Erythroblast (primary cell): ENCODE data around the gene ASCL2.

Experiments
- DNase-seq, 2 experiments: peaks; one replicate each; lab custom pipeline; 2025; lab: John Stamatoyannopoulos, UW
- GATA1 ChIP-seq: IDR thresholded peaks from 2 replicates; pipeline ENCODE4 v1.6.1; 2011; ENCODE audit warnings: low read depth, mild to moderate bottlenecking, control low read depth, low read length, moderate library complexity
- POLR2A ChIP-seq: IDR thresholded peaks from 2 replicates; pipeline ENCODE4 v1.6.1; 2011; ENCODE audit warnings: mild to moderate bottlenecking, low read length

The ASCL2 gene

GRCh38 chr11:2267306-2267850 is 3.0 kb downstream of the ASCL2 start:
- TF ChIP-seq POLR2A (no peak), GATA1 (no peak)
- no peak for DNase-seq

GRCh38 chr11:2266586-2267305 is 3.6 kb downstream of the ASCL2 start:
- DNase-seq: no peak
- TF ChIP-seq GATA1 (no peak), POLR2A (no peak)

- no peak for TF ChIP-seq GATA1
- no peak for TF ChIP-seq POLR2A
- no peak for DNase-seq
These were observed 4.4 kb downstream of the ASCL2 start for GRCh38 chr11:2265854-2266585.

- no peak for TF ChIP-seq GATA1
- DNase-seq: no peak
These were observed 5.0 kb downstream of the ASCL2 start for GRCh38 chr11:2265396-2265795.

GRCh38 chr11:2264366-2265053 is 5.9 kb downstream of the ASCL2 start:
- no peak for DNase-seq
- TF ChIP-seq POLR2A: no peak
- no peak for TF ChIP-seq GATA1

GRCh38 chr11:2263724-2264360 is 6.5 kb downstream of the ASCL2 start:
- TF ChIP-seq GATA1 (no peak), POLR2A (no peak)
- DNase-seq: no peak

- no peak for DNase-seq
- no peak for TF ChIP-seq GATA1
- no peak for TF ChIP-seq POLR2A
These were observed 7.3 kb downstream of the ASCL2 start for GRCh38 chr11:2263071-2263565.

GRCh38 chr11:2262301-2263070 is 7.9 kb downstream of the ASCL2 start:
- TF ChIP-seq GATA1: no peak
- no peak for TF ChIP-seq POLR2A
- DNase-seq: no peak

- DNase-seq: no peak
- no peak for TF ChIP-seq GATA1
- no peak for TF ChIP-seq POLR2A
These were observed 8.8 kb downstream of the ASCL2 start for GRCh38 chr11:2261436-2262230.

GRCh38 chr11:2260491-2261364 is 9.7 kb downstream of the ASCL2 start:
- TF ChIP-seq GATA1 (no peak), POLR2A (no peak)
- no peak for DNase-seq

GRCh38 chr11:2259897-2260451 is 10.4 kb downstream of the ASCL2 start:
- no peak for TF ChIP-seq GATA1
- TF ChIP-seq POLR2A: no peak
- no peak for DNase-seq

GRCh38 chr11:2259466-2259830 is 10.9 kb downstream of the ASCL2 start:
- DNase-seq: no peak

More at GRCh38 chr11:2259466-2259830, 10.9 kb downstream of the ASCL2 start:
- TF ChIP-seq GATA1 (no peak), POLR2A (no peak)
